Measurements from ENCODE around the gene LARGE1. TPM values are rescaled to one million over a fixed set of nuclear protein-coding genes. Genes with fewer than 3 reads are reported as not detected.

LARGE1 gene
- total RNA-seq, 1 donor from 2014 or later, result 81.2 TPM

DNA sequence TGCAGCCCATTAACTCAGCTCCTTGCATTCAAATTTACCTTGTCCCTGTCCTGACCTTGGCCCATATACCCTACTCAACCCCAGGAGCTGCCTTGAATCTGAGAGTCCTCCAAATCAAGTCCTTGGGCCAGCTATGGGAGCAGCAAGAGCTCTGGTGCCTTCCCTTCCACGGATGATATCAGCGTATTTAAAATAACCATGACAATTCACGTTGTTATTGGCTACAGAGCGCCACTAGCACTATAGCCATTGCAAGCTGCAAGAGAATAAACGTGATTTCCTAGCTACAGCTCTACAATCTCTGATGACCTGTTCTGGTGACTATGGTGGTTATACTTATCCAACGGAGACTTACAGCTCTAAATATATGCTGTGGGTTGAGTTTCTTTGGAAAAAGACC lies 357.8 kb downstream of the LARGE1 start:
- Mint-ChIP-seq H3K27me3 (ENCODE audit: unreplicated experiment) (no peaks in the 10 kb centered on the region), H3K4me3 (ENCODE audit: unreplicated experiment) (no peak overlapping the region), H3K36me3 (ENCODE audit: unreplicated experiment) (peaks cover 7% of the 10 kb centered on the region), H3K9me3 (ENCODE audit: unreplicated experiment) (no peaks in the 10 kb centered on the region), H3K4me1 (ENCODE audit: low read depth, unreplicated experiment) (peaks cover 4% of the 10 kb centered on the region), H3K27ac (ENCODE audit: unreplicated experiment) (no peak overlapping the region)
- TF ChIP-seq CTCF (IDR thresholded peaks at IDR 0.05; ENCODE audit: partially characterized antibody, unreplicated experiment), result no peak
- no peak for DNase-seq

- Mint-ChIP-seq H3K4me3 (ENCODE audit: unreplicated experiment) (no peak overlapping the region), H3K4me1 (ENCODE audit: low read depth, unreplicated experiment) (peaks cover 4% of the 10 kb centered on the region), H3K9me3 (ENCODE audit: unreplicated experiment) (no peaks in the 10 kb centered on the region), H3K27me3 (ENCODE audit: unreplicated experiment) (no peaks in the 10 kb centered on the region), H3K36me3 (ENCODE audit: unreplicated experiment) (peaks cover 7% of the 10 kb centered on the region), H3K27ac (ENCODE audit: unreplicated experiment) (no peak overlapping the region)
- DNase-seq, result no peak
- no peak for TF ChIP-seq CTCF (IDR thresholded peaks at IDR 0.05; ENCODE audit: partially characterized antibody, unreplicated experiment)
Measured at GRCh38 chr22:33561149-33561807, 359.0 kb downstream of the LARGE1 start.

GRCh38 chr22:33557836-33558235 lies 362.4 kb downstream of the LARGE1 start:
- no peak for DNase-seq
- Mint-ChIP-seq H3K4me1 (ENCODE audit: low read depth, unreplicated experiment) (peaks cover 2% of the 10 kb centered on the region), H3K36me3 (ENCODE audit: unreplicated experiment) (peaks cover 12% of the 10 kb centered on the region), H3K27ac (ENCODE audit: unreplicated experiment) (no peak overlapping the region), H3K27me3 (ENCODE audit: unreplicated experiment) (peaks cover 3% of the 10 kb centered on the region), H3K4me3 (ENCODE audit: unreplicated experiment) (no peak overlapping the region), H3K9me3 (ENCODE audit: unreplicated experiment) (peaks cover 7% of the 10 kb centered on the region)
- TF ChIP-seq CTCF (IDR thresholded peaks at IDR 0.05; ENCODE audit: partially characterized antibody, unreplicated experiment), result no peak

DNA sequence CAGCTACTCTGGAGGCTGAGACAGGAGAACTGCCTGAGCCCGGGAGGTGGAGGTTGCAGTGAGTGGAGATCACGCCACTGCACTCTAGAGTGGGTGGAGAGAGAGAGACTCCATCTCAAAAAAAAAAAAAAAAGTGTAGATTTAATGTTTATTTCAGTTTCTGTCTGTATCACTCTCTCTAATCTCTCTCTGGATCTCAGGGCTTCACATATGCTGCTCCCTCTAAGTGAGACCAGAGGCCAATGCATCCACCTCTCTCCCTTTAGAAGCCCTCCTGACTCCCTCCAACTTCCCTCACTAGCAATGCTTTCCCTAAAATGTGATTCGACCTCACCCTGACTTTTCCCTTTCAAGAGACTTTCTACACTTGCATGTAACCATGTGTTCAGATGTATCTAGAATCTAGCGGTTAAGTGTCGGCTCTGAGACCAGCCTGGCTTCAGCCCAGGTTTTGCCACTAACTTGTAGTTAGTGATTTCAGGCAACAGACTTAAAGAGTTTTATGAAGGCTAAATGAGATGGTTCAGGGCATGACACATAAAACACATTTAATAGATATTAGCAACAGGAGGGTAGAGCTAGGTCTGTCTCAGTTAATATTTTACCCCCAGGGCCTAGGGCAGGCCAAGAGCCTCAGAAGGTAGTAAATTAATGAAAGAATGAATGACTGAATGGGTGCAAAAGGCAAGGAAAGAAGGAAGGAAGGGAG lies 364.3 kb downstream of the LARGE1 start:
- TF ChIP-seq CTCF (IDR thresholded peaks at IDR 0.05; ENCODE audit: partially characterized antibody, unreplicated experiment), result no peak
- no peak overlapping the region for H3K27ac Mint-ChIP-seq (ENCODE audit: unreplicated experiment)
- peaks cover 8% of the 10 kb centered on the region for H3K36me3 Mint-ChIP-seq (ENCODE audit: unreplicated experiment)
- H3K4me3 Mint-ChIP-seq (ENCODE audit: unreplicated experiment), result no peak overlapping the region
- no peak for DNase-seq
- H3K27me3 Mint-ChIP-seq (ENCODE audit: unreplicated experiment), result peaks cover 3% of the 10 kb centered on the region
- H3K4me1 Mint-ChIP-seq (ENCODE audit: low read depth, unreplicated experiment), result peaks cover 2% of the 10 kb centered on the region
- H3K9me3 Mint-ChIP-seq (ENCODE audit: unreplicated experiment), result peaks cover 7% of the 10 kb centered on the region

DNA sequence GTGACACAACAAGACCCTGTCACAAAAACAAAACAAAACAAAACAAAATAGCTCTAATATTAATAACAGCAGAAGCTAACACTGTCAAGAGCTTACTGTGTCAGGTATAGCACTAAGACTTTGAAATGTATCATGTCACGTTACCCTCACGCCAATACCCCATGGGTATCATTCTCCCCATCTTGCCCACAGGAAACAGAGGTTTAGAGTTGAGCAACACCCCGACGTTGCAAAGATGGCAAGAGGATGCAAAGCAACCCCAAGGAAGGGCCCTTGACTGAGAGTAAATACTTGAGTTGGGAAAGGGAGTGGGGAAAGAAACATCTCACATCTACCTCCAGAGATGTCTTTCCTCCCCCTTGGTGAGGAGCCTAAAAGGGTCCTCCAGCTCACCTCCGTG lies 366.8 kb downstream of the LARGE1 start:
- TF ChIP-seq CTCF (IDR thresholded peaks at IDR 0.05; ENCODE audit: partially characterized antibody, unreplicated experiment), result no peak
- H3K36me3 Mint-ChIP-seq (ENCODE audit: unreplicated experiment), result peaks cover 5% of the 10 kb centered on the region
- peaks cover 7% of the 10 kb centered on the region for H3K9me3 Mint-ChIP-seq (ENCODE audit: unreplicated experiment)
- H3K4me1 Mint-ChIP-seq (ENCODE audit: low read depth, unreplicated experiment), result peaks cover 5% of the 10 kb centered on the region
- peaks cover 3% of the 10 kb centered on the region for H3K27me3 Mint-ChIP-seq (ENCODE audit: unreplicated experiment)
- DNase-seq, result no peak
- H3K27ac Mint-ChIP-seq (ENCODE audit: unreplicated experiment), result no peak overlapping the region
- H3K4me3 Mint-ChIP-seq (ENCODE audit: unreplicated experiment), result no peak overlapping the region

Measured in glutamatergic neuron (in vitro differentiated cells).